Loucy (cell line): ENCODE data around the gene TPST2.

Experiments
- H2AFZ ChIP-seq: fragments of 200-600 bp; sonication (generic); 2 replicates; pipeline ENCODE4 v1.6.0; 2016; ENCODE audit warnings: antibody characterized with exemption, mild to moderate bottlenecking, low read length, moderate library complexity
- H3F3A ChIP-seq: fragments of 200-600 bp; 2 replicates; pipeline ENCODE4 v1.6.0; 2016; ENCODE audit warnings: antibody characterized with exemption, low read depth, mild to moderate bottlenecking
- H3K27me3 ChIP-seq: fragments of 200-600 bp; sonication (generic); 2 replicates; pipeline ENCODE4 v1.6.1; 2014; ENCODE audit warnings: low read length, mild to moderate bottlenecking; ENCODE audit not compliant: insufficient read depth, poor library complexity, severe bottlenecking
- H3K36me3 ChIP-seq: fragments of 200-600 bp; sonication (generic); 2 replicates; pipeline ENCODE4 v1.6.1; 2016; ENCODE audit warnings: low read length; ENCODE audit not compliant: insufficient read depth
- H3K4me1 ChIP-seq: fragments of 200-600 bp; sonication (generic); 2 replicates; pipeline ENCODE4 v1.5.1; 2014; ENCODE audit warnings: low read length, mild to moderate bottlenecking; ENCODE audit not compliant: insufficient read depth, poor library complexity, severe bottlenecking
- H3K4me2 ChIP-seq: fragments of 200-600 bp; sonication (generic); 2 replicates; pipeline ENCODE4 v1.6.0; 2014; ENCODE audit warnings: antibody characterized with exemption, low read length, low read depth, mild to moderate bottlenecking; ENCODE audit not compliant: poor library complexity, severe bottlenecking
- H3K4me3 ChIP-seq: fragments of 200-600 bp; sonication (generic); 2 replicates; pipeline ENCODE4 v1.5.1; 2014; ENCODE audit warnings: low read length, mild to moderate bottlenecking, mixed read lengths; ENCODE audit not compliant: poor library complexity, severe bottlenecking
- H3K79me2 ChIP-seq: fragments of 200-600 bp; sonication (generic); 2 replicates; pipeline ENCODE4 v1.6.1; 2014; ENCODE audit warnings: low read length; ENCODE audit not compliant: insufficient read depth
- H3K9ac ChIP-seq: fragments of 200-600 bp; sonication (generic); 2 replicates; pipeline ENCODE4 v1.6.0; 2014; ENCODE audit warnings: mild to moderate bottlenecking, low read depth, low read length, moderate library complexity; ENCODE audit not compliant: poor library complexity, severe bottlenecking
- H3K9me2 ChIP-seq: fragments of 200-600 bp; sonication (generic); replicated peaks from 2 replicates; pipeline ENCODE4 v1.6.1; 2016; ENCODE audit warnings: low read depth, low read length, mixed read lengths
- H3K9me3 ChIP-seq: fragments of 200-600 bp; sonication (generic); 2 replicates; pipeline ENCODE4 v1.6.1; 2014; ENCODE audit warnings: mild to moderate bottlenecking, antibody characterized with exemption, low read length, low read depth; ENCODE audit not compliant: insufficient read depth
- H4K20me1 ChIP-seq: fragments of 200-600 bp; sonication (generic); 2 replicates; pipeline ENCODE4 v1.6.0; 2014; ENCODE audit warnings: antibody characterized with exemption, low read length, mild to moderate bottlenecking; ENCODE audit not compliant: insufficient read depth, poor library complexity, severe bottlenecking
- EZH2phosphoT487 ChIP-seq: fragments of 200-600 bp; IDR thresholded peaks from 2 replicates; pipeline ENCODE4 v1.6.1; 2018; ENCODE audit warnings: antibody characterized with exemption, mild to moderate bottlenecking, moderate library complexity, borderline replicate concordance
- TF ChIP-seq, protein P1 (sequence below): fragments of 200-600 bp; sonication (generic); conservative IDR thresholded peaks from 2 replicates; pipeline ENCODE4 v1.5.1; 2014; ENCODE audit warnings: mild to moderate bottlenecking, antibody characterized with exemption, low read length

The TPST2 gene

DNA sequence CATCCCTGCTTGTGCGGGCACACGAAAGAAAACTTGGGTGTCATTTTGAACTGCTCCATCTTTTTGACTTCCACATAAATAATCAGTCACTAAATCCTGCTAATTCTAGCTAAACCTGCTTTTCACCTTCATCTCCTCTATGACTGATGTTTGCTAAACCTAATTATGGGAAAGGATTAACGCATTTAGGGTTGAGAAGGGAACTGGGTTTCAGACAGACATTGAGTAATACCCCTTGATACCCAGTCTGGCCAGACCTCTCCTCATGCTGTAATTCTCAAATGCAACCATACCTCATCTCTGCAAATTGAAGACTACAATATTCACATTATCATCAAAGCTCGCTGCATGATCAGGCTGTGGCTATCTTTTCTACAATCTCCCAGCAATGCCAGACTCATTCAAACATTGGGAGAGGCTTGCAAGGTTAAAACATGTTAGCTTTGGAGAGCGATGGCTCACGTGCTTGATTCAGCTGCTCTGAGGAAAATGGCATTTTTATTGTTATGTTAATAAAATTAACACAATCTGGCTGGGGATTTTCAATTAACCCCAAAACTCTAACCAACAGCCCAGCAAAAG, 108.7 kb downstream of the TPST2 start:
- no peaks in the 10 kb centered on the region for H4K20me1 ChIP-seq
- H3K4me1 ChIP-seq = peaks cover 77% of the 10 kb centered on the region
- H3K4me3 ChIP-seq = peak overlapping the region; percentile 97
- no peak for TF ChIP-seq EZH2phosphoT487
- TF ChIP-seq, protein P1, sequence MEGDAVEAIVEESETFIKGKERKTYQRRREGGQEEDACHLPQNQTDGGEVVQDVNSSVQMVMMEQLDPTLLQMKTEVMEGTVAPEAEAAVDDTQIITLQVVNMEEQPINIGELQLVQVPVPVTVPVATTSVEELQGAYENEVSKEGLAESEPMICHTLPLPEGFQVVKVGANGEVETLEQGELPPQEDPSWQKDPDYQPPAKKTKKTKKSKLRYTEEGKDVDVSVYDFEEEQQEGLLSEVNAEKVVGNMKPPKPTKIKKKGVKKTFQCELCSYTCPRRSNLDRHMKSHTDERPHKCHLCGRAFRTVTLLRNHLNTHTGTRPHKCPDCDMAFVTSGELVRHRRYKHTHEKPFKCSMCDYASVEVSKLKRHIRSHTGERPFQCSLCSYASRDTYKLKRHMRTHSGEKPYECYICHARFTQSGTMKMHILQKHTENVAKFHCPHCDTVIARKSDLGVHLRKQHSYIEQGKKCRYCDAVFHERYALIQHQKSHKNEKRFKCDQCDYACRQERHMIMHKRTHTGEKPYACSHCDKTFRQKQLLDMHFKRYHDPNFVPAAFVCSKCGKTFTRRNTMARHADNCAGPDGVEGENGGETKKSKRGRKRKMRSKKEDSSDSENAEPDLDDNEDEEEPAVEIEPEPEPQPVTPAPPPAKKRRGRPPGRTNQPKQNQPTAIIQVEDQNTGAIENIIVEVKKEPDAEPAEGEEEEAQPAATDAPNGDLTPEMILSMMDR = no peak
- peak overlapping the region; percentile 82 for H3K4me2 ChIP-seq
- no peaks in the 10 kb centered on the region for H3K9me2 ChIP-seq
- H3K9ac ChIP-seq = peak overlapping the region; percentile 96
- H3K36me3 ChIP-seq = no peaks in the 10 kb centered on the region
- H3K27me3 ChIP-seq = no peaks in the 10 kb centered on the region
- H3K79me2 ChIP-seq = peaks cover 96% of the 10 kb centered on the region
- no peaks in the 10 kb centered on the region for H3K9me3 ChIP-seq
- no peaks in the 10 kb centered on the region for H3F3A ChIP-seq
- H2AFZ ChIP-seq = no peak overlapping the region

DNA sequence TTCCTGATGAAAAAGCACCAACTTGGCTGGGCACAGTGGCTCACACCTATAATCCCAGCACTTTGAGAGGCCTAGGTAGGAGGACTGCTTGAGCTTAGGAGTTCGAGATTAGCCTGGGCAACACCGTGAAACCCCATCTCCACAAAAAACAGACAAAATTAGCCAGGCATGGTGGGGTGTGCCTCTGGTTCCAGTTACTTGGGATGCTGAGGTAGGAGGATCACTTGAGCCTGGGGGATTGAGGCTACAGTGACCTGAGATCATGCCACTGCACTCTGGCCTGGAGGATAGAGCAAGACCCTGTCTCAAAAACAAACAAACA, 109.4 kb downstream of the TPST2 start:
- Histone ChIP-seq H3F3A (no peaks in the 10 kb centered on the region), H3K9me2 (no peaks in the 10 kb centered on the region), H3K36me3 (no peaks in the 10 kb centered on the region), H3K9ac (peak overlapping the region; percentile 96), H3K4me2 (peak overlapping the region; percentile 82), H3K9me3 (no peaks in the 10 kb centered on the region), H4K20me1 (no peaks in the 10 kb centered on the region), H3K79me2 (peaks cover 96% of the 10 kb centered on the region), H3K4me3 (peak overlapping the region; percentile 97), H2AFZ (no peak overlapping the region), H3K4me1 (peaks cover 71% of the 10 kb centered on the region), H3K27me3 (no peaks in the 10 kb centered on the region)
- TF ChIP-seq, protein P1 = no peak
- no peak for TF ChIP-seq EZH2phosphoT487

DNA sequence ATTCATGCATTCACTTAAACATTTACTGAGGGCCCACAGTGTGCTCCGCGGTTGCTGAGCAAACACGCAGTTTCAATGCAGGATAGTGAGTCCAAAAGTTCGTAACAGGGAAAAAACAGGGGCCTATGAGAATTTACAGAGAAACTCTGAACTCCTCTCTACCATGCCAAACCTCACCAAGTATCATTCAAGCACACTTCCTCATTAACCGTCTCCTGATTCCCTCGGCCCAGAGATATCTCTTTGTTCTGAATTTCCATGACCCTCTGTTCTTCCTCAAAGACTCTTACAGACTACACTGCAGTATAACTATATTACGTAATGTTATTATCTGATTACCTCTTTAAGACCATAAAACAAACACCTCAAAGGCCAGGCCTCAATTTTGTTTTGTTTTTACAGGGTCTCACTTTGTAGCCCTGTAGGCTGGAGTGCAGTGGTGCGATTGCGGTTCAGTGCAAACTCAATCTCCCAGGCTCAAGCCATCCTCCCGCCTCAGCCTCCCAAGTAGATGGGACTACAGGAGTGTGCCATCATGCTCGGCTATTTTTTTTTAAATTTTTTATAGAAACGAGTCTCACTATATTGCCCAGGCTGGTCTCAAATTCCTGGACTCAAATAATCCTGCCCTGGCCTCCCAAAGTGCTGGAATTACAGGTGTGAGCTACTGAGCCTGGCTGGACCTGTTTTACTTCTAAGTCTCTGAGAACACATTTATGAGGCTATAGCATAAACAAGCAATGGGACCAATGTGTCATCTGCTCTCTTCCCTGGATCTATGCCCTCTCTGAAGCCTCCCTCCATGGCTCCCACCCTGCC, 109.9 kb downstream of the TPST2 start:
- TF ChIP-seq, protein P1 = no peak
- TF ChIP-seq EZH2phosphoT487 = no peak
- Histone ChIP-seq H3K27me3 (no peaks in the 10 kb centered on the region), H3K9ac (peak overlapping the region; percentile 96), H3K4me3 (peak overlapping the region; percentile 97), H3K79me2 (peaks cover 93% of the 10 kb centered on the region), H3K9me2 (no peaks in the 10 kb centered on the region), H3F3A (no peaks in the 10 kb centered on the region), H3K4me2 (peak overlapping the region; percentile 82), H2AFZ (peak overlapping the region; percentile 49), H3K36me3 (no peaks in the 10 kb centered on the region), H3K9me3 (no peaks in the 10 kb centered on the region), H4K20me1 (no peaks in the 10 kb centered on the region), H3K4me1 (peaks cover 67% of the 10 kb centered on the region)
